NCI-H2227 (cell line): ENCODE measurements around the gene BRWD1.
A peak's percentile ranks its signal among the peaks of the same experiment; 100 is the strongest.
"Not testable (repeated sequence)": the region's sequence is repeated elsewhere in the genome, so short reads cannot be mapped to it uniquely, and the experiment has no call there.

ENCODE experiments used
- DNase-seq: peaks from one replicate; lab custom pipeline; 2025; ENCODE audit not compliant: unreplicated experiment; lab: John Stamatoyannopoulos, UW

Gene BRWD1

GRCh38 chr21:39288987-39289386 lies 24.4 kb downstream of the BRWD1 start:
- no peak for DNase-seq

GRCh38 chr21:39282911-39283310 lies 30.5 kb downstream of the BRWD1 start:
- no peak for DNase-seq

DNA sequence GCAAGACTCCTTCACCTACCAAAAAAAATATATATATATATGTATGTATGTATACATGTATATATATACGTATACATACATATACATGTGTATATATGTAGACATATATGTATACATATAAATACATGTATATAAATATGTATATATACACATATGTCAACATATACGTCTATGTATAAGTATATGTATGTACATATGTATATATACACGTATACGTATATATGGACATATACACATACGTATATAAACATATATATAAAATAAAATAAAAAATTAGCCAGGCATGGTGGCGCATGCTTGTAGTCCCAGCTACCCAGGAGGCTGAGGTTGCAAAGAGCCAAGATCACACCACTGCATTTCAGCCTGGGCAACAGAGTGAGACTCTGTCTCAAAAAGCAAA lies 31.6 kb downstream of the BRWD1 start:
- no peak for DNase-seq

DNA sequence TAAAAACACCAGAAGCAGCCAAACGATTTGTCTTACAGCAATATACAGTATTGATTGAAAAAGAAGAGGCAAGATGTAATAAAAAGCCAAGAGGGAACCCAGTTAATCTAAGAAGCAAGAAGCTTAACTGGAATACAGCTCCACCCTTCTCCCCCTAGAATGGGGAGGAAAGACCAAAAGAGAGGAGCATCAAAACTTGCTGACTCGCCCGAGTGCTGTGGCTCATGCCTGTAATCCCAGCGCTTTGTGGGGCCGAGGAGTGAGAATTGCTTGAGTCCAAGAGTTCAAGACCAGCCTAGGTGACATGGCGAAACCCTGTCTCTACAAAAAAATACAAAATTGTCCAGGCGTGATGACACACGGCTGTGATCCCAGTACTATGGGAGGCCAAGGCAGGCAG lies 32.2 kb downstream of the BRWD1 start:
- no peak for DNase-seq

DNA sequence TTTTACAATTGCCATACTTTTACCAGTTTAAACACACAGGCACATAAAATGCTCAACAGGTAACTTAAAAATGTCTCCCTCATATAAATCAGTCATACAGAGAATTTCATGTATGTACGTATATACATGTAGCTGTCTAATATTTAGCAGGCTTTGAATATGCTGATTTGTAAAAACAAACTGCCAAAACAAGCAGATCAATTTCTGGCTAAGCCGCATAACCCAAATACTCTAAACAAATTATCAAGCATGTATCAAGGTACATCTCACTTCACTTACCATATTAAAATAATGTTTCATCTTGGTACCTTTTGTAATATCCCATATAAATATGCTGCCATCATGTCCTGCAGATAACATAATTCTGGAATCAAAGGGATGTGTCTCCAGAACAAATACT lies 43.8 kb downstream of the BRWD1 start:
- DNase-seq, result no peak

GRCh38 chr21:39265603-39266002 lies 47.8 kb downstream of the BRWD1 start:
- no peak for DNase-seq

DNA sequence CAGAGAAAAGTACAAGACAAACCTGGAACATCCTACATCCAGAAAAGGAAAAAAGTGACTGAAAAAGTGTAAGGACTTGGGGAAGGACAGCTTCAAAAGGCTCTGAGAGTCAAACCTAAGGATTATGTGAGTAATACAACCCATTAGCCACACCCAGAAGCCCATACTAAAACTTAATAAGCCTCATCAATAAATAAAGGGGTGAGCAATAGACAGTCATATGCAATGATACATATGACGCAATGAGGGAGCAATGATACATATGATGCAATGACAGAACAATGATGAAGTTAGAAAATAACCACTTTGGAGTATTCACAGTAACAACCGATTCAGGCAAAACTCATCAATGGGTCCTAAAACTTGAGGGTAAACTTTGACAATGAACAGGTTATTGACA lies 50.1 kb downstream of the BRWD1 start:
- DNase-seq, result no peak

DNA sequence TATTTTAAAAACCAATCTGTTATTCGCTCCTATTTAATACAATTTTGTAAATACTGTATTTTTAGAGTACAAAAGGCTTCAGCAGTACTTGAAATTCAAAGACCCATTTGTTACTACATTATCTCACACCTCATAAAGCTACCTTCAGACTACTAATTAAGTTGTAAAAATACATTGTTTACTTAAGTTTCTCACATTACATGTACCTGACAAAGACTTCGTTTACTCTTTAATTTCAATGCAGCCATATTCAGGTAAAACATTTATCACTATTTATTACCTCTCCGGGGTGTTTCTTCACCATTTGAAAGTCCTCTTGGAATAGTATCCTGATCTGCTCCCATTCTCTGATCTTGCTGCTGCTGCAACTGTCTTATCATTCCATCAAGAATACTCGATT lies 55.2 kb downstream of the BRWD1 start:
- no peak for DNase-seq

GRCh38 chr21:39251326-39251725 lies 62.1 kb downstream of the BRWD1 start:
- peak; percentile 53 for DNase-seq

- no peak for DNase-seq
These were observed 75.2 kb downstream of the BRWD1 start for GRCh38 chr21:39238275-39238674.

DNA sequence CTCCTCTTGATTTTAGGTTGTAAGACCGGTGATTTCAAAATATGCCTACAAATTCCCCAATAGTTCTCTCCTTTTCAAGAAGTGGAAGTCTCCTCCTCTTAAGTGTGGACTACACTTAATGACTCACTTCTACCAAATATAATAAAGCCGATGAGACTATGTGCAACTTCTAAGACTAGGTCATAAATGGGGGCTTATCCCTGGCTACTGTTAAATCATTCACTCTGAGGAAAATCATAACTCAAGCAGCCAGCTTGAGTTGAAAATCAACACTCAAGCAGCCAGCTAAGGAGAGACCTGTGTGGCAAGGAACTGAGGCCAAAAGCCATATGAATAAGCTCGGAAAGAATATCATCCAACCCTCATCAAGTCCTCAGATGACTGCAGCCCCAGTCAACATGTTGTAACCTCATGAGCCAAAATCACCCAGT lies 80.6 kb downstream of the BRWD1 start:
- no peak for DNase-seq

- no peak for DNase-seq
These were observed 88.5 kb downstream of the BRWD1 start for GRCh38 chr21:39224930-39225329.

- no peak for DNase-seq
These were observed 91.4 kb downstream of the BRWD1 start for GRCh38 chr21:39221997-39222486.

- DNase-seq, result no peak
These were observed 92.0 kb downstream of the BRWD1 start for GRCh38 chr21:39221282-39221996.

DNA sequence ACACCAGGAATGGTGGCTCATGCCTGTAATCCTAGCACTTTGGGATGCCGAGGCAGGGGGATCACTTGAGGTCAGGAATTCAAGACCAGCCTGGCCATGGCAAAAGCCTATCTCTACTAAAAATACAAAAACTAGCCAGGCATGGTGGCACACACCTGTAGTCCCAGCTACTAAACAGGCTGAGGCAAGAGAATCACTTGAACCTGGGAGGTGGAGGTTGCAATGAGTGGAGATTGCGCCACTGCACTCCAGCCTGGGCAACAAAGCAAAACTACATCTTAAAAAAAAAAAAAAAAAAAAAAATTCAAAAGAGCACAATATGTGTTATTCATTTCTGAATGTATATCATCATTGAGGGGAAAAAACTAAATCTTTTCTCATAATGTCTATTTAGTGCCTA lies 92.6 kb downstream of the BRWD1 start:
- not testable (repeated sequence) for DNase-seq

DNA sequence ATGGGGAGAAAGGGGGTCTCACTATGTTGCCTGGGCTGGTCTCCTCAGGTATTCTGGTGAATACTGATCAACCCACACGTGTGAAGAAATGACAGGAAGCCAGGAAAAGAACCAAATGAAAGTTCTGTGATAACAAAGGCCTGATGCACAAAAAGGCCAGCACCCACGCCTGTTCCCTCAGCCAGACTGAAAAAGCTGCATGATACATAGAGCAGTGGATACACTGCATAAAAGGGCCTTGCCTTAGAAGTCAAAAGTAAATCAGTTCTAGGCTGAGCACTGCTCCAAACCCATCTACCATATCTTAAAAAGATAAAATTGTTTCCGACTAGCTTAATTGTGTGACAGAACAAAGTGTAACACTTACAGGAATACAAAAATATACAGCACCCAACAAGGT lies 93.3 kb downstream of the BRWD1 start:
- DNase-seq, result no peak

- no peak for DNase-seq
These were observed 95.4 kb downstream of the BRWD1 start for GRCh38 chr21:39218082-39218409.

GRCh38 chr21:39217356-39218081 lies 95.9 kb downstream of the BRWD1 start:
- no peak for DNase-seq

DNA sequence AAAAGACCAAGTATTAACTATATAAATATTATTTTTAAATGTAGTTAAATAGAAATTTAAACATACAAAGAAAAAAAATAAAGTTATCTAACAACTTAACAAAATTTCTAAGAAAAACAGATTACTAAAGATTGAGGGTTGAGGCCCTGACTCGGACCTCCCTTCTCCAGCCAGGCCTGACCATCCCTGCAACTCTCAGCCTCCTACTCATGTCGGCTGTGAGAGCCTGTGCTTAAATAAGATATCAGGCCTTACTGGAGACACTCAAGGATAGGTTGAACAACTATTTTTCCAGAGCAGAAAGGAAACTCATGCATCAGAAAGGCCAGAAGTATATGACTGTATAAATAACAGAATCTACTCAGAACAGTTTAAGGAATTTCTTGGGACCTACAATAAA lies 97.1 kb downstream of the BRWD1 start:
- DNase-seq, result no peak

- DNase-seq, result no peak
These were observed 98.4 kb downstream of the BRWD1 start for GRCh38 chr21:39215078-39215477.

DNA sequence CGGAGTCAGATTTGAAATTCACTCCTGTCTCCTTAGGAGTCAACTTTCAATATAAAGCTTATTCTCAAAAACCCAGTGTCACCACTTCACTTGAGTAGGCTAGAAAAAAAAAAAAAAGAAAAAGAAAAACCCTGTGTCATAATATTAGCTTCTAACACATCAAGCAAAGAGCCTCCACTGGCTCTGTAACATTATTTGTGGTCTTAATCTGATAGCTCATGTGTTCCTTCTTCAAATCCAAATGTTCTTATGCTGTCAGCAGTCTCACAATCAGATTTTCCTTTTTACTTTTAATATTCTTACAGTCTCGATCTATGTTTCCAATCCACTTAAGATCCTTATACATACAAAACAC lies 104.1 kb downstream of the BRWD1 start:
- no peak for DNase-seq

DNA sequence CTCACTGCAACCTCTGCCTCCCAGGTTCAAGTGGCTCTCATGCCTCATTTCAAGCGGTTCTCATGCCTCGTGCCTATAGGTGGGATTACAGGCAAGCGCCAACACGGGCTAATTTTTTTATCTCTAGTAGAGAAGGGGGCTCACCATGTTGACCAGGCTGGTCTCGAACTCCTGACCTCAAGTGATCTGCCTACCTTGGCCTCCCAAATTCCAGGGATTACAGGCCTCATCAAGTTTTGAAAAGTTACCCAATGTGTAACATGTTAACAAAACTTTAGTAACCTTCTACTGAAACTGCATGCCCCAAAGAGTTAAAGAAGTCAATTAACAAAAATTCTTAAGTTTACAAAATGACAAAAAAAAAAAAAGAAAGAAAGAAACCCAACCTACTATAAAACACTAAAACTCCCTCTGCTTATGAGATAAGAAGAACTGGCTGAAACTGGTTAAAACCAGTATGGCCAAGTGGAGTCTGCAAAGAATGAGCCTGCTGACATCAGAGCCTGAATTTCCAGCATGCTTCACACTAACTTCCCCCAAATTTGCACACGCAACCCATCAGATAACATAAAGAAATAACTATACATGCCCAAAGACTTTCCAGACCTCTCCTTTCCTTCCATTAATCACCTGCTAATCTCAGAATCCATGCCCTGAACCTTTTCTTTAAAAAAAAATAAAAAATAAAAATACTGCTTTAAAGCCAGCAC lies 104.7 kb downstream of the BRWD1 start:
- no peak for DNase-seq
